H9 (cell line): ENCODE measurements around the gene GRM1. TPM values are rescaled to one million over a fixed set of nuclear protein-coding genes. Genes with fewer than 3 reads are reported as not detected.

Source experiments
- DNase-seq: peaks from one replicate; pipeline ENCODE4 v3.0.0-alpha.2; 2017
- H2AFZ ChIP-seq: one replicate; pipeline ENCODE4 v1.6.1; 2013; ENCODE audit warnings: mild to moderate bottlenecking, low read length, control low read depth, moderate library complexity
- H2AK5ac ChIP-seq: 2 replicates; pipeline ENCODE4 v1.6.1; 2013; ENCODE audit warnings: low read length, control low read depth, mixed read lengths; ENCODE audit not compliant: insufficient read length
- H2BK120ac ChIP-seq: one replicate; pipeline ENCODE4 v1.6.1; 2013; ENCODE audit warnings: low read depth, mild to moderate bottlenecking, low read length, control low read depth, inconsistent platforms; ENCODE audit not compliant: poor library complexity, severe bottlenecking
- H2BK12ac ChIP-seq: 2 replicates; pipeline ENCODE4 v1.6.1; 2013; ENCODE audit warnings: low read length, control low read depth, mixed read lengths, low read depth; ENCODE audit not compliant: insufficient read length
- H2BK15ac ChIP-seq: 2 replicates; pipeline ENCODE4 v1.6.1; 2013; ENCODE audit warnings: low read depth, low read length, control low read depth
- H2BK20ac ChIP-seq: one replicate; pipeline ENCODE4 v1.6.1; 2013; ENCODE audit warnings: low read depth, mild to moderate bottlenecking, low read length, control low read depth, inconsistent platforms; ENCODE audit not compliant: poor library complexity, severe bottlenecking
- H2BK5ac ChIP-seq: 2 replicates; pipeline ENCODE4 v1.6.1; 2013; ENCODE audit warnings: low read length, control low read depth, mixed read lengths; ENCODE audit not compliant: insufficient read length
- H3K14ac ChIP-seq: 2 replicates; pipeline ENCODE4 v1.6.1; 2013; ENCODE audit warnings: low read length, control low read depth; ENCODE audit not compliant: insufficient read depth
- H3K18ac ChIP-seq: 2 replicates; pipeline ENCODE4 v1.6.1; 2013; ENCODE audit warnings: low read depth, mild to moderate bottlenecking, mixed read lengths, low read length, control low read depth; ENCODE audit not compliant: insufficient read length
- H3K23ac ChIP-seq: 2 replicates; pipeline ENCODE4 v1.6.1; 2013; ENCODE audit warnings: low read length, control low read depth, mixed read lengths, low read depth; ENCODE audit not compliant: insufficient read length
- H3K23me2 ChIP-seq: 2 replicates; pipeline ENCODE4 v1.6.1; 2013; ENCODE audit warnings: low read depth, mild to moderate bottlenecking, mixed read lengths, low read length, control low read depth; ENCODE audit not compliant: insufficient read length, poor library complexity, severe bottlenecking
- H3K27ac ChIP-seq: 2 replicates; pipeline ENCODE4 v1.5.1; 2013; ENCODE audit warnings: low read length, control low read depth, mixed read lengths, low read depth; ENCODE audit not compliant: insufficient read length
- H3K27me3 ChIP-seq: 2 replicates; pipeline ENCODE4 v1.6.1; 2013; ENCODE audit warnings: low read length, control low read depth, inconsistent platforms; ENCODE audit not compliant: insufficient read depth
- H3K4ac ChIP-seq: 2 replicates; pipeline ENCODE4 v1.6.1; 2013; ENCODE audit warnings: low read depth, mild to moderate bottlenecking, control low read depth, inconsistent platforms, low read length, moderate library complexity
- H3K4me1 ChIP-seq: 2 replicates; pipeline ENCODE4 v1.6.1; 2013; ENCODE audit warnings: low read length, control low read depth, inconsistent platforms; ENCODE audit not compliant: insufficient read depth
- H3K4me2 ChIP-seq: 2 replicates; pipeline ENCODE4 v1.6.1; 2013; ENCODE audit warnings: low read length, control low read depth, mixed read lengths; ENCODE audit not compliant: insufficient read length, insufficient read depth
- H3K56ac ChIP-seq: 2 replicates; pipeline ENCODE4 v1.6.1; 2013; ENCODE audit warnings: low read depth, mild to moderate bottlenecking, mixed read lengths, low read length, control low read depth; ENCODE audit not compliant: insufficient read length
- H3K79me1 ChIP-seq: 2 replicates; pipeline ENCODE4 v1.6.1; 2013; ENCODE audit warnings: low read depth, mild to moderate bottlenecking, moderate library complexity, low read length, control low read depth, inconsistent platforms; ENCODE audit not compliant: insufficient read depth, poor library complexity, severe bottlenecking
- H3K79me2 ChIP-seq: 2 replicates; pipeline ENCODE4 v1.6.1; 2013; ENCODE audit warnings: low read length, control low read depth, inconsistent platforms; ENCODE audit not compliant: insufficient read depth
- H3K9ac ChIP-seq: 2 replicates; pipeline ENCODE4 v1.6.1; 2013; ENCODE audit warnings: low read length, control low read depth, mixed read lengths; ENCODE audit not compliant: insufficient read length; ENCODE audit errors: extremely low read depth
- H3K9me3 ChIP-seq: one replicate; pipeline ENCODE4 v1.6.1; 2013; ENCODE audit warnings: low read depth, low read length, inconsistent platforms; ENCODE audit not compliant: control insufficient read depth
- H3T11ph ChIP-seq: one replicate; pipeline ENCODE4 v1.6.1; 2013; ENCODE audit warnings: mild to moderate bottlenecking, low read length, control low read depth, inconsistent platforms
- H4K20me1 ChIP-seq: one replicate; pipeline ENCODE4 v1.6.1; 2013; ENCODE audit not compliant: control insufficient read depth, insufficient read length, insufficient read depth
- H4K5ac ChIP-seq: 2 replicates; pipeline ENCODE4 v1.6.1; 2013; ENCODE audit warnings: low read depth, mild to moderate bottlenecking, mixed read lengths, low read length, control low read depth; ENCODE audit not compliant: insufficient read length
- H4K8ac ChIP-seq: replicated peaks from 2 replicates; pipeline ENCODE4 v1.6.1; 2013; ENCODE audit warnings: low read length, control low read depth, mixed read lengths, low read depth; ENCODE audit not compliant: insufficient read length
- H4K91ac ChIP-seq: 2 replicates; pipeline ENCODE4 v1.6.1; 2013; ENCODE audit warnings: low read depth, mild to moderate bottlenecking, moderate library complexity, mixed read lengths, low read length, control low read depth; ENCODE audit not compliant: insufficient read length
- H3K27ac Mint-ChIP-seq, 3 experiments: 2 replicates in 2 of 3; 3 replicates in 1 of 3; pipeline ENCODE4 v1.8.0; 2020 to 2021; ENCODE audit warnings: mixed read lengths in 3 of 3, mild to moderate bottlenecking in 1 of 3, moderate library complexity in 1 of 3
- H3K27me3 Mint-ChIP-seq: 2 replicates; pipeline ENCODE4 v1.8.0; 2021; ENCODE audit warnings: low read depth, mild to moderate bottlenecking, moderate library complexity, mixed read lengths
- H3K36me3 Mint-ChIP-seq, 3 experiments: 2 replicates in 2 of 3; 3 replicates in 1 of 3; pipeline ENCODE4 v1.8.0; 2020 to 2021; ENCODE audit warnings: low read depth in 3 of 3, mixed read lengths in 3 of 3; ENCODE audit not compliant: insufficient read depth in 1 of 3
- H3K4me1 Mint-ChIP-seq, 2 experiments: 2 replicates each; pipeline ENCODE4 v1.8.0; 2020; ENCODE audit warnings: mixed read lengths in 2 of 2
- H3K4me3 Mint-ChIP-seq, 2 experiments: 2 replicates in 1 of 2; 3 replicates in 1 of 2; pipeline ENCODE4 v1.8.0; 2020 to 2021; ENCODE audit warnings: mild to moderate bottlenecking in 2 of 2, mixed read lengths in 2 of 2, moderate library complexity in 1 of 2
- H3K9me3 Mint-ChIP-seq, 2 experiments: 2 replicates in 1 of 2; 3 replicates in 1 of 2; pipeline ENCODE4 v1.8.0; 2020; ENCODE audit warnings: mild to moderate bottlenecking in 2 of 2, mixed read lengths in 2 of 2, moderate library complexity in 1 of 2
- WGBS: extraction: QIAGEN DNeasy Blood & Tissue Kit; methylation state at CpG from one replicate; pipeline ENCODE4 v1.1.7; 2013; ENCODE audit warnings: missing lambda C conversion rate, low lambda C conversion rate, mixed read lengths; ENCODE audit not compliant: insufficient read length; ENCODE audit errors: extremely low coverage; 5-methylcytosine and 5-hydroxymethylcytosine counted together
- total RNA-seq: library from RNA; stranded (reverse); gene quantifications from 2 replicates; pipeline ENCODE4 v1.2.1, GENCODE V29; 2021
- TF ChIP-seq, protein P1 (sequence below): fragments of 200-600 bp; sonication (generic); conservative IDR thresholded peaks from 3 replicates; pipeline ENCODE4 v1.8.0; 2021; ENCODE audit warnings: antibody characterized with exemption, mild to moderate bottlenecking

GRM1 gene
- total RNA-seq, 1 experiment from 2014 or later = 0.39 TPM

DNA sequence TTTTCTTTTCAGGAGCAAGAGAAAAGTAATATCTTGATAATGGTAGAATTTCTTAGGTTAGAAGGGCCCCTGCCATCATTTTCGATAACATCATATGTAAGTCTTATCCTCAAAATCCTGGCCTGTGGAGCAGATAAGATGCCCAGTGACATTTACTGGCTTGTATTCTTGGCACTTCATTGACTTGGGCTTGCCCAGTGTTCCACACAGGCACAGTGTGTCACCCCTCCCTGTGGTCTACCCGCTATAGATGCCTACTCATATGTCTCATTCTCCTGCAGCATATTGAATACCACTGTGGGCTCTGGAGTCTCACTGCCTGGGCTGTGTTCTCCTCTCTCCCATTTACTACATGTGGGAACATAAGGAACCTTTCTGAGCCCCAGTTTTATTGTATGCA is 105.0 kb downstream of the GRM1 start:
- Histone ChIP-seq H3K56ac (no peak overlapping the region), H3T11ph (no peak overlapping the region), H2AK5ac (no peak overlapping the region), H3K9ac (no peak overlapping the region), H3K79me2 (no peaks in the 10 kb centered on the region), H2BK15ac (no peak overlapping the region), H3K27me3 (no peaks in the 10 kb centered on the region), H3K4me2 (no peak overlapping the region), H3K14ac (no peak overlapping the region), H2BK12ac (no peak overlapping the region), H2BK120ac (no peak overlapping the region), H3K79me1 (no peaks in the 10 kb centered on the region), H3K4ac (no peak overlapping the region), H3K9me3 (no peaks in the 10 kb centered on the region), H4K5ac (no peak overlapping the region), H3K23ac (no peak overlapping the region), H4K91ac (no peak overlapping the region), H3K27ac (no peak overlapping the region), H3K18ac (no peak overlapping the region), H4K20me1 (no peaks in the 10 kb centered on the region), H2AFZ (no peak overlapping the region), H3K4me1 (no peaks in the 10 kb centered on the region), H2BK5ac (no peak overlapping the region), H4K8ac (no peak overlapping the region), H2BK20ac (no peak overlapping the region), H3K23me2 (no peaks in the 10 kb centered on the region)
- Mint-ChIP-seq H3K4me3 (no peak overlapping the region), H3K27me3 (no peaks in the 10 kb centered on the region), H3K4me1 (no peaks in the 10 kb centered on the region), H3K36me3 (no peaks in the 10 kb centered on the region), H3K9me3 (no peaks in the 10 kb centered on the region; a peak in 2 of 5 replicates), H3K27ac (no peak overlapping the region)
- DNase-seq = no peak
- TF ChIP-seq, protein P1, sequence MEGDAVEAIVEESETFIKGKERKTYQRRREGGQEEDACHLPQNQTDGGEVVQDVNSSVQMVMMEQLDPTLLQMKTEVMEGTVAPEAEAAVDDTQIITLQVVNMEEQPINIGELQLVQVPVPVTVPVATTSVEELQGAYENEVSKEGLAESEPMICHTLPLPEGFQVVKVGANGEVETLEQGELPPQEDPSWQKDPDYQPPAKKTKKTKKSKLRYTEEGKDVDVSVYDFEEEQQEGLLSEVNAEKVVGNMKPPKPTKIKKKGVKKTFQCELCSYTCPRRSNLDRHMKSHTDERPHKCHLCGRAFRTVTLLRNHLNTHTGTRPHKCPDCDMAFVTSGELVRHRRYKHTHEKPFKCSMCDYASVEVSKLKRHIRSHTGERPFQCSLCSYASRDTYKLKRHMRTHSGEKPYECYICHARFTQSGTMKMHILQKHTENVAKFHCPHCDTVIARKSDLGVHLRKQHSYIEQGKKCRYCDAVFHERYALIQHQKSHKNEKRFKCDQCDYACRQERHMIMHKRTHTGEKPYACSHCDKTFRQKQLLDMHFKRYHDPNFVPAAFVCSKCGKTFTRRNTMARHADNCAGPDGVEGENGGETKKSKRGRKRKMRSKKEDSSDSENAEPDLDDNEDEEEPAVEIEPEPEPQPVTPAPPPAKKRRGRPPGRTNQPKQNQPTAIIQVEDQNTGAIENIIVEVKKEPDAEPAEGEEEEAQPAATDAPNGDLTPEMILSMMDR = no peak
- WGBS = no CpG with 5 or more reads among the region's 2 CpGs
